Measurements from ENCODE around the gene SPAG8.

The SPAG8 gene

GRCh38 chr9:35826071-35826701 lies 14.1 kb upstream of the SPAG8 start:
- no peak overlapping the region for H3K27ac ChIP-seq (ENCODE audit: low read length)
- H3K9ac ChIP-seq (ENCODE audit: low read length in 2 of 2), result peak overlapping the region in 1 of 2 donors; percentile 55
- H3K9me3 ChIP-seq (ENCODE audit: control insufficient read depth in 2 of 2, low read length in 2 of 2), result no peaks in the 10 kb centered on the region
- H3K36me3 ChIP-seq (ENCODE audit: control insufficient read depth in 2 of 2, insufficient read depth in 2 of 2, low read length in 2 of 2), result no peaks in the 10 kb centered on the region
- no peaks in the 10 kb centered on the region for H3K27me3 ChIP-seq (ENCODE audit: control insufficient read depth in 1 of 2, insufficient read depth in 2 of 2, low read length in 2 of 2)
- no peak overlapping the region for H3K4me3 ChIP-seq (ENCODE audit: low read length in 2 of 2)
- peaks cover 28% of the 10 kb centered on the region for H3K4me1 ChIP-seq (ENCODE audit: control insufficient read depth, insufficient read depth, low read length)

DNA sequence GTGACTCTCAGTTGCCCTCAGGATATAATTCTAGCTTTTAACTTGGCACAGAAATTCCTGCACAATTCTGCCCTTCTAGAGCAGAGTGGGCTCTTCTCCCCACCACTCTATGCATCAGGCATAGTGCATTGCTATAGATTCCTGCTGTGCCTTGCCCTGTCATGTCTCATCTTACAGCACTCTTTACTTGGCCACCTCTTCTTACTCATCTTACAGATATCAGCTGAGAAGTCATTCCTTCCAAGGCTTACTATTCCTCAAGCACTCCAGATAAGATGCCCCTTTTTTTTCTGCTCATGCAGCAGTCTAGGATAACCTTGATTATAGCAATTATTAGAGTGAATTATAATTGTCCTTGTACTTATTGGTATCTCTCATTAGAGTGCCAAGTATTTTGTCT lies 10.9 kb upstream of the SPAG8 start:
- Histone ChIP-seq H3K9ac (ENCODE audit: low read length in 2 of 2) (no peak overlapping the region), H3K4me1 (ENCODE audit: control insufficient read depth, insufficient read depth, low read length) (peaks cover 3% of the 10 kb centered on the region), H3K27ac (ENCODE audit: low read length) (no peak overlapping the region), H3K4me3 (ENCODE audit: low read length in 2 of 2) (no peak overlapping the region), H3K36me3 (ENCODE audit: control insufficient read depth in 2 of 2, insufficient read depth in 2 of 2, low read length in 2 of 2) (no peaks in the 10 kb centered on the region), H3K27me3 (ENCODE audit: control insufficient read depth in 1 of 2, insufficient read depth in 2 of 2, low read length in 2 of 2) (no peaks in the 10 kb centered on the region), H3K9me3 (ENCODE audit: control insufficient read depth in 2 of 2, low read length in 2 of 2) (no peaks in the 10 kb centered on the region)

GRCh38 chr9:35820076-35820475 lies 8.0 kb upstream of the SPAG8 start:
- no peaks in the 10 kb centered on the region for H3K27me3 ChIP-seq (ENCODE audit: control insufficient read depth in 1 of 2, insufficient read depth in 2 of 2, low read length in 2 of 2)
- H3K9me3 ChIP-seq (ENCODE audit: control insufficient read depth in 2 of 2, low read length in 2 of 2), result no peaks in the 10 kb centered on the region
- H3K9ac ChIP-seq (ENCODE audit: low read length in 2 of 2), result no peak overlapping the region
- no peaks in the 10 kb centered on the region for H3K36me3 ChIP-seq (ENCODE audit: control insufficient read depth in 2 of 2, insufficient read depth in 2 of 2, low read length in 2 of 2)
- no peak overlapping the region for H3K27ac ChIP-seq (ENCODE audit: low read length)
- H3K4me1 ChIP-seq (ENCODE audit: control insufficient read depth, insufficient read depth, low read length), result peaks cover 5% of the 10 kb centered on the region
- no peak overlapping the region for H3K4me3 ChIP-seq (ENCODE audit: low read length in 2 of 2)

- no peaks in the 10 kb centered on the region for H3K9me3 ChIP-seq (ENCODE audit: control insufficient read depth in 2 of 2, low read length in 2 of 2)
These were observed 6.3 kb upstream of the SPAG8 start for GRCh38 chr9:35818341-35818740.

GRCh38 chr9:35816708-35817107 lies 4.6 kb upstream of the SPAG8 start:
- Histone ChIP-seq H3K36me3 (ENCODE audit: control insufficient read depth in 2 of 2, insufficient read depth in 2 of 2, low read length in 2 of 2) (no peaks in the 10 kb centered on the region), H3K27me3 (ENCODE audit: control insufficient read depth in 1 of 2, insufficient read depth in 2 of 2, low read length in 2 of 2) (no peaks in the 10 kb centered on the region), H3K4me3 (ENCODE audit: low read length in 2 of 2) (no peak overlapping the region), H3K9ac (ENCODE audit: low read length in 2 of 2) (no peak overlapping the region), H3K9me3 (ENCODE audit: control insufficient read depth in 2 of 2, low read length in 2 of 2) (no peaks in the 10 kb centered on the region), H3K4me1 (ENCODE audit: control insufficient read depth, insufficient read depth, low read length) (peaks cover 30% of the 10 kb centered on the region), H3K27ac (ENCODE audit: low read length) (no peak overlapping the region)

More at GRCh38 chr9:35818341-35818740, 6.3 kb upstream of the SPAG8 start:
- Histone ChIP-seq H3K27me3 (ENCODE audit: control insufficient read depth in 1 of 2, insufficient read depth in 2 of 2, low read length in 2 of 2) (no peaks in the 10 kb centered on the region), H3K9ac (ENCODE audit: low read length in 2 of 2) (no peak overlapping the region), H3K4me3 (ENCODE audit: low read length in 2 of 2) (no peak overlapping the region), H3K4me1 (ENCODE audit: control insufficient read depth, insufficient read depth, low read length) (peaks cover 17% of the 10 kb centered on the region), H3K27ac (ENCODE audit: low read length) (no peak overlapping the region), H3K36me3 (ENCODE audit: control insufficient read depth in 2 of 2, insufficient read depth in 2 of 2, low read length in 2 of 2) (no peaks in the 10 kb centered on the region)

GRCh38 chr9:35814841-35815543 lies 2.9 kb upstream of the SPAG8 start, which contains the start of gene HINT2:
Gene HINT2 (minus strand): TSS chr9:35815042. CDS start chr9:35814979, 63 bp downstream.
- Histone ChIP-seq H3K27ac (ENCODE audit: low read length) (peak within 1 kb of the TSS; percentile 93), H3K9me3 (ENCODE audit: control insufficient read depth in 2 of 2, low read length in 2 of 2) (no peaks in the 10 kb centered on the region), H3K9ac (ENCODE audit: low read length in 2 of 2) (peak within 1 kb of the TSS; percentile 76 to 87), H3K36me3 (ENCODE audit: control insufficient read depth in 2 of 2, insufficient read depth in 2 of 2, low read length in 2 of 2) (peaks cover 0 to 2% of the 10 kb centered on the region in 2 donors), H3K4me3 (ENCODE audit: low read length in 2 of 2) (peak within 1 kb of the TSS; percentile 81 to 85), H3K27me3 (ENCODE audit: control insufficient read depth in 1 of 2, insufficient read depth in 2 of 2, low read length in 2 of 2) (no peaks in the 10 kb centered on the region), H3K4me1 (ENCODE audit: control insufficient read depth, insufficient read depth, low read length) (peaks cover 41% of the 10 kb centered on the region)

DNA sequence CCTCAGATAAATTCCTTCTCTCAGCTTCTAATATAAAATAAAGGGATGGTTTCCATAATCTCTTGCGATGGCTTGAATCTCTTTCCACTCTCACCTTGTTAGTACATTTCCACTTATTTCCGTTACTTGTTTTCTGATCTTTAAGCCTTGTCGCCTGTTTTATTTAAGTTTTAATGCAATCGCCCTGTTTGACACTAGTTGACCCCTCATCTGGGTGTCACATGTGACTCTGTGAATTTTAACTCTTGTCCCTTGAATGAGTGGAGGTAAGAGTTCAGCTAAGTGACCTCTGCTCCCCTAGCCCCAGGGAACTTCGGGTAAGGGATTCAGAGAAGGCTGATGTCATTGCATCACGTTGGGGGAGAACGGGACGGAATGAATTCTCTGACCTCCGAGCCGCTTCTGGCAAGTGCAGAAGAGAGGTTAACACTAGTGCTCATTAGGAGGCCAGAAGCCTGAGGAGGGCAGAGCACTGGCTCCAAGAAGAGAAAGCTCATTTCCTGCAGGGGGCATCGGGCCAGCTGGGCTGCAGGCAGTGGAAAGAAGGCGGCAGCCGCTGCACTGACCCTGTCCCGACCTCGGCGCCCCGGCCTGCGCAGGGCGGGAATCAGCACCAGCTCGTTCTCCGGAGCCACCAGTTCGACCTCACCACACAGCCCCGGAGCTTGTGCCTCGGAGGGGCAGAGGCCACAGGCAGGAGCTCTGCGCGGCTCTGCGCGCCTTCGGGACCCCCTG lies 2.2 kb upstream of the SPAG8 start:
- Histone ChIP-seq H3K9ac (ENCODE audit: low read length in 2 of 2) (peak overlapping the region; percentile 76 to 87), H3K27ac (ENCODE audit: low read length) (peak overlapping the region; percentile 93), H3K4me1 (ENCODE audit: control insufficient read depth, insufficient read depth, low read length) (peaks cover 42% of the 10 kb centered on the region), H3K36me3 (ENCODE audit: control insufficient read depth in 2 of 2, insufficient read depth in 2 of 2, low read length in 2 of 2) (peaks cover 2 to 6% of the 10 kb centered on the region in 2 donors), H3K27me3 (ENCODE audit: control insufficient read depth in 1 of 2, insufficient read depth in 2 of 2, low read length in 2 of 2) (no peaks in the 10 kb centered on the region), H3K9me3 (ENCODE audit: control insufficient read depth in 2 of 2, low read length in 2 of 2) (no peaks in the 10 kb centered on the region), H3K4me3 (ENCODE audit: low read length in 2 of 2) (peak overlapping the region; percentile 68 to 85)

DNA sequence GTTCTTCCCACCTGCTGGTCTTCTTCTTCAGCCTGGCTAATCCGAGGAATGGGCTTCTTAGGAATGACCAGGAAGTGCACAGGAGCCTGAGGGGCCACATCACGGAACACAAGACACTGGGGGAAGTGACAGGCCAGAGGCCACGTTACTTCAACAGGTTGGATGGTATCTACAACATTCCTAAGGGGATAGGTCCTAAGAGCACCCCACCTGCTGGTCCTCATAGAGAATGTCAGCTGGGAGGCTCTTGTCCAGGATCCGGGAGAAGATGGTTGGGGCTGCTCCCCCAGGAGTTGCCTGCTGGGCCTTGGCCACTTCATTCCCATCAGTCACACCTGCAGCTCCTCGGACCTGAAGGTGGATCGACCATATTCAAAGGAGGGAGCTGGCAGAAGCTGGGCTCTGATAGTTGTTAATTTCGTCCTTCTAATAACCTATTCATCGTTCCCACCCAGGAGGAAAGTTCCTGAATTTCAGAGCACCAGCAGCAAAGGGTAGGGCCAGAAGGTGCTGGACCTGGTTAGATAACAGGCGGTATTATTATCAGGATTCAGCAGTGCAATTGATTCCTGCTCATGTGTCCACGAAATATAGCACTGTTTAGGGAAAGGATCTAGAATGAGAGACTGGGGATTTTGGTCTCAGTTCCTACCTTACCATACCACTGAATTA lies 1.5 kb upstream of the SPAG8 start:
- Histone ChIP-seq H3K9me3 (ENCODE audit: control insufficient read depth in 2 of 2, low read length in 2 of 2) (no peaks in the 10 kb centered on the region), H3K9ac (ENCODE audit: low read length in 2 of 2) (peak overlapping the region in 1 of 2 donors; percentile 76), H3K4me1 (ENCODE audit: control insufficient read depth, insufficient read depth, low read length) (peaks cover 42% of the 10 kb centered on the region), H3K27me3 (ENCODE audit: control insufficient read depth in 1 of 2, insufficient read depth in 2 of 2, low read length in 2 of 2) (no peaks in the 10 kb centered on the region), H3K36me3 (ENCODE audit: control insufficient read depth in 2 of 2, insufficient read depth in 2 of 2, low read length in 2 of 2) (peaks cover 9 to 13% of the 10 kb centered on the region in 2 donors), H3K27ac (ENCODE audit: low read length) (peak overlapping the region; percentile 93), H3K4me3 (ENCODE audit: low read length in 2 of 2) (peak overlapping the region in 1 of 2 donors; percentile 85)

- H3K36me3 ChIP-seq (ENCODE audit: control insufficient read depth in 2 of 2, insufficient read depth in 2 of 2, low read length in 2 of 2), result peaks cover 24 to 25% of the 10 kb centered on the region in 2 donors
- peak overlapping the region; percentile 90 to 92 for H3K4me3 ChIP-seq (ENCODE audit: low read length in 2 of 2)
- H3K9ac ChIP-seq (ENCODE audit: low read length in 2 of 2), result peak overlapping the region; percentile 47 to 54
- H3K9me3 ChIP-seq (ENCODE audit: control insufficient read depth in 2 of 2, low read length in 2 of 2), result no peaks in the 10 kb centered on the region
- no peaks in the 10 kb centered on the region for H3K27me3 ChIP-seq (ENCODE audit: control insufficient read depth in 1 of 2, insufficient read depth in 2 of 2, low read length in 2 of 2)
- H3K27ac ChIP-seq (ENCODE audit: low read length), result peak overlapping the region; percentile 93
- H3K4me1 ChIP-seq (ENCODE audit: control insufficient read depth, insufficient read depth, low read length), result peaks cover 42% of the 10 kb centered on the region
These were observed 559 bp downstream of the SPAG8 start for GRCh38 chr9:35811381-35812024.

DNA sequence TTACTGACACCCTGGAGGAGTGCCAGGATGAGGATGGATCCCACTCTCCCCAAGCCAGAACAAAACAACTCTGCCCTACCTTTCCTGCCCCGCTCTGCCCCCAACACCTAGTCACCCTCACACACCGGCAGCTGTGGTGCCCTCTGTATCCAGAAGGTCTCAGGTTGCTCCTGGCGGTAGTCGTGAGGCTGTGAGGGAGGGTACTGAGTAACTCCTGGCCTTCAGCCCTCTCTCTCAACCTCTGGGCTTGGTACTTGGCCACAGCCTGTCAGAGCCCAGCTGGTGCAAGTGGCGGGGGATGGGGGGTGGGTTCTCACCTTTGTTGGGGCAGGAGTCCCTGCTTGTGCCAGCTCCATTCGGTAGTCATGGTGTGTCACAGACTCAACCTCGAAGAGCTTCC lies 1.9 kb downstream of the SPAG8 start:
- H3K4me3 ChIP-seq (ENCODE audit: low read length in 2 of 2), result no peak overlapping the region
- H3K27me3 ChIP-seq (ENCODE audit: control insufficient read depth in 1 of 2, insufficient read depth in 2 of 2, low read length in 2 of 2), result no peaks in the 10 kb centered on the region
- peak overlapping the region; percentile 93 for H3K27ac ChIP-seq (ENCODE audit: low read length)
- peaks cover 30 to 37% of the 10 kb centered on the region in 2 donors for H3K36me3 ChIP-seq (ENCODE audit: control insufficient read depth in 2 of 2, insufficient read depth in 2 of 2, low read length in 2 of 2)
- H3K9ac ChIP-seq (ENCODE audit: low read length in 2 of 2), result no peak overlapping the region
- H3K9me3 ChIP-seq (ENCODE audit: control insufficient read depth in 2 of 2, low read length in 2 of 2), result no peaks in the 10 kb centered on the region
- H3K4me1 ChIP-seq (ENCODE audit: control insufficient read depth, insufficient read depth, low read length), result peaks cover 37% of the 10 kb centered on the region
